Measurements from ENCODE around the gene C20orf144.

DNA sequence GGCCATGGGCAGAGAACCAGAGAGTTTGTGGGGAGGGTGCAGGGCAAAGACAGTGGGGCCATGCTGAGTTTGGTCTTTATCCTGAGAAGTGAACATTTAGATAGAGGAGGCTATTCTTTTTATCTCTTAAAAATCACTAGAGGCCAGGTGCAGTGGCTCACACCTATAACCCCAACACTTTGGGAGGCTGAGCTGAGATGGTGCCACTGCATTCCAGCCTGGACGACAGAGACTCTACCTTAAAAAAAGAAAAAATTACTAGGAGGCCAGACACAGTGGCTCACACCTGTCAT is 49.3 kb downstream of the C20orf144 start:
- TF ChIP-seq, protein P1, sequence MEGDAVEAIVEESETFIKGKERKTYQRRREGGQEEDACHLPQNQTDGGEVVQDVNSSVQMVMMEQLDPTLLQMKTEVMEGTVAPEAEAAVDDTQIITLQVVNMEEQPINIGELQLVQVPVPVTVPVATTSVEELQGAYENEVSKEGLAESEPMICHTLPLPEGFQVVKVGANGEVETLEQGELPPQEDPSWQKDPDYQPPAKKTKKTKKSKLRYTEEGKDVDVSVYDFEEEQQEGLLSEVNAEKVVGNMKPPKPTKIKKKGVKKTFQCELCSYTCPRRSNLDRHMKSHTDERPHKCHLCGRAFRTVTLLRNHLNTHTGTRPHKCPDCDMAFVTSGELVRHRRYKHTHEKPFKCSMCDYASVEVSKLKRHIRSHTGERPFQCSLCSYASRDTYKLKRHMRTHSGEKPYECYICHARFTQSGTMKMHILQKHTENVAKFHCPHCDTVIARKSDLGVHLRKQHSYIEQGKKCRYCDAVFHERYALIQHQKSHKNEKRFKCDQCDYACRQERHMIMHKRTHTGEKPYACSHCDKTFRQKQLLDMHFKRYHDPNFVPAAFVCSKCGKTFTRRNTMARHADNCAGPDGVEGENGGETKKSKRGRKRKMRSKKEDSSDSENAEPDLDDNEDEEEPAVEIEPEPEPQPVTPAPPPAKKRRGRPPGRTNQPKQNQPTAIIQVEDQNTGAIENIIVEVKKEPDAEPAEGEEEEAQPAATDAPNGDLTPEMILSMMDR (IDR thresholded peaks at IDR 0.05), result no peak
- TF ChIP-seq POLR2A (IDR thresholded peaks at IDR 0.05) (no peak), EP300 (IDR thresholded peaks at IDR 0.05) (no peak), POLR2AphosphoS5 (IDR thresholded peaks at IDR 0.05) (no peak)
